GM18870 (cell line): ENCODE results near the gene MAP7.
"Not testable (repeated sequence)": the region's sequence is repeated elsewhere in the genome, so short reads cannot be mapped to it uniquely, and the experiment has no call there.

Experiments
- ATAC-seq: cut with Tn5 transposase; IDR thresholded peaks from one replicate; pipeline ENCODE4 v1.9.1; 2021; ENCODE audit warnings: moderate library complexity; ENCODE audit not compliant: unreplicated experiment

Gene MAP7

DNA sequence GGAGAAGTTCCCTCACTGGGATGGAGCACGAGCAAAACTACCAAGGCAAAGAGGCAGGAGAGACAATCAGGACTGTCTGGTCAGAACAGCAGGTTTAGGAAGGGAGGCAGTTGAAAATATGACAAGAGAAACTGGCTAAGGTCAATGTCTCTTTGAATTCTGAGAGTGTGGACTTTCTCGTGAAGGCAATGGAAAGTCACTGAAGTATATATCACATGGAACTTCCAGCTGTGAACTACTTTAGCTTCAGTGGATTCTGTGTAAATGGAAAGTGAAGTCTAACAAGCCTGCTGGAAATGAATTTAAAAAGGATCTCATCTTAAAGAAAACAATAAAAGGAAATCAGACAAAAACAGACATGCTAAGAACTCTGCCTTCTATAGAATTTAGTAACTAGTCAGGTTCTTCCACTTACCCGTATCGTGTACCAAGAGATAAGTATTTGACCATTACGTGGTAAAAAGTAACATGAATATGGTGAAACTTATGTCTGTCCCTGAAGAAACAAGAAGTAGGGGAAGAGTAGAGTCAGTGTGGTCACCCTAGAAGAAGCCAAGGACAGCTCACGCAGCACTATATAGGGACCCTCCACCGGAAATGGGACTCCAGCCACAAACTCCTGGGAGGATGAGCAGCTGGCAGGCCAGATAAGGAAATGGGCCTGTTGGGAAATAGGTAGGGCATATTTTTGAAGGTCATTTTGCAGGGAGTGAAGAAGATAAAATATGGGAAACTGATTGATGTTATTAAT, 123.4 kb downstream of the MAP7 start:
- ATAC-seq, result no peak

DNA sequence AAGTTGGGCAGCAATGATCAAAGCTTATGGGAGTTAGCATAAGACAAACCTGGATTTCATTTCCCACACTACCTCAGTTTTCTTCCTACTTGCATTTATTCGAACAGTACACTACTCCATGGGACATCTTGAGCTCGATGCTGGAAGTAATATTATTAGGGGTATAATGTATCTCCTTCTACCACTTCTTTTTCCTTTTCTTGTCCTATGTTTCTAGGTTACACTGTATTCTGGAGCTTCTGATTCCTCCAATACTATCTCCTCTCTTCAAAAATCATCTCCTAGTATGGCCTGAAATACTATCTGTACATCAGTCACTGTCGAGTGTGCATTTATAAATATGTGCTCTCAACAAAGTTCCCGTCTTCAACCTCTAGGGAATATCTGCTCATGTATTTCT, 124.4 kb downstream of the MAP7 start:
- ATAC-seq, result no peak

DNA sequence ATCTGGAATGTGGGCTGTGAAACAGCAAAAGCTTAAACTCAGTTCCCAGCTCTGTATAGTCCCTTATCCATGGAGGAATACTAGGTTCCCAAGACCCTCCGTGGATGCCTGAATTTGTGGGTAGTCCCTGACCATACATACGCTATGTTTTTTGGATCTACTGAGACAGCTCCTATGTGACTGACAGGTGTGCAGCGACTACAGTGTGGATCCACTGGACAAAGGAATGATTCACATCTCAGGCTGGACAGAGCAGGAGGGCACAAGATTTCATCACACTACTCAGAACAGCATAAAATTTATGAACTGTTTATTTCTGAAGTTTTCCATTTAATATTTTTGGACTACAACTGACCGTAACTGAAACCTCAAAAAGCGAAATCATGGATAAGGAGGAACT, 125.3 kb downstream of the MAP7 start:
- ATAC-seq, result no peak

DNA sequence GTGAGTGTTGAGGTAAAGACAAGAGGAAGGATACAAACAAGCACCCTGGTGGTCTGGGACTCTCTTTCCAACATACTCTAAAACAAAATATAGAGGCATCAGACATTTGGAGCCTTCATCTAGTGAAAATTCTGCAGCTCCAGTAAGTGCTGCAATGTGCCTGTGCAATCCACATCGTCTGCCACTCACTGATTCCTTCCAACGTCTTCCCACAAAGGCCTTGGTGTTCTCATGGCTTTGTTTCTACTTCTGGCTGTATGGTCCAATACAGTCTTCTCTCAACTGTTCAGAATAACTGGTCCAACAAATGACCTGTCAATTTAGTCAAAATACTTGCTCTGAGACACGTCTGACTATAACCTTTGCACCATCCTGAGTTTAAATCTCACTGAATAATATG, 125.8 kb downstream of the MAP7 start:
- no peak for ATAC-seq

DNA sequence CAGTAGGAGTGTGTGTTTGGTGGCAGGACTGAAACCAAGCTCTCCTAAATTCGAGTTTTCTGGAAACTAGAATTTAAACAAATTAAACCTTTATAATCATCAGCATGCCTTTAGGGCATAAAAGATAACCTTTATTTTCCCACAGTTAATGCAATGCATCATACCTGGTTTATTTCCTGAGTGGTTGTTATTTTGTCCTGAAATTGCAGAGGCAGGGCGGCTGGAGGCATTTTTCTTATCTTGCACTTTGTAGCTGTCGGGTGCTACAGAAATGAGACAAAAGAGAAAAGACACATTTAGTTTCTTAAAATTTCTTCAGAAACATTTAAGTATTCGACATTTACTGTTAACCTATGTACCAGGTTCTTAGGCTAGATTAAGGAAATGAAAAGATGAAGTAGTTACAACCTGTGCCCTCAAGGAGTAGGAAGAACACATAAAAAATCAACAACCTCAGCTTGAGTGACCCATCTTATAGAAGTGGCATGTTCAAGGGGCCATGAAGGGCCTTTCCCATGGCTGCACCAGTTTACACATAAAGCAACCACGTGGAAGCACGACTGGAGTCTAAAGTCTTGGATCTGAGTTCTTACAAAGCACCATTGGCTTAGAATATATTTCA, 128.6 kb downstream of the MAP7 start:
- no peak for ATAC-seq

DNA sequence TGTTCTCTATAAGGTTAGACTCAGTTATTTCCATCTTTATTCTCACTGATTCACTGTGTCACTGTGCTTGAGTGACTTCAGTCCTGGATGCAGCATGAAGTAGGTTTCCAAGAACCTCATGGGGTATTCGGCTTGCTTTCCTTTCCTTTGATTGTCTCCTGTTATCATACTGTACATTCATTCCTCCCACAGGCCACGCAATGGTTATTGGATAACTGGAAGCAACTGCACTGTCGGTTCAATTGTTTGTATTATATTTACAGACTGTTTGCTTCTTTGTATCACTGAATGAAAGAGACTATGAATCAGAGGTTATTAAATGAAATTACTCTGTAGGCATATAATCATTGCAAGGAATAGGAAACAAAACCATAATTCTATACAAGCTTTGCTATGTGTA, 129.4 kb downstream of the MAP7 start:
- no peak for ATAC-seq

DNA sequence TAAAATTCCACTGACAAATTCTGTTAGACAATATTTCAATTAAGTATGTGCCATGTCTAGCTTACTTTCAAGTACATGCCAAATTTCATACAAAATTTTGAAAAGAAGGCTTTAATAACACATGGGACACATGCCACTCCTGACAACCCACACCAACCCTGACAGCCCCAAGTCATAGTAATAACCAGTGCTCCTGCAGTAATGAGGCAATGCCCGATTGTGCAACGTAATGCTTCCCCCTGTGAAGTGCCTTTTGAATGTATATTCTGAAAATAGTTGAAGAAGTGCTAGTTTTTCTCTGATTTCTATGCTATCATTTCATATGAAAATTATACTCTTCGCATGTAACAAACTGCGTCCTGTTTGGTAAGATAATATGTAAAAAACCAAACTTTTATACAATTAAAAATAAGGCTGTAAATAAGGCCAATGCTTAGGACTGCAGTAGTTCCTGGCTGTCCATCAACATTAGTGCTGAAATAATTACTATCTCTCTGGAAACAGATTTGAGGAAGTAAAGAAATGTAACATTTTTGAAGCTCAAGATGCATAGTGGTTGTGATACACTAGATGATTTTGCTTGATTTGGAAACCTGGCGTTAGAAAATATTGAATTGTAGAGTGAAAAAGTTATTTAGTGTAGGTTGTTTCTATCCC, 134.7 kb downstream of the MAP7 start:
- no peak for ATAC-seq

DNA sequence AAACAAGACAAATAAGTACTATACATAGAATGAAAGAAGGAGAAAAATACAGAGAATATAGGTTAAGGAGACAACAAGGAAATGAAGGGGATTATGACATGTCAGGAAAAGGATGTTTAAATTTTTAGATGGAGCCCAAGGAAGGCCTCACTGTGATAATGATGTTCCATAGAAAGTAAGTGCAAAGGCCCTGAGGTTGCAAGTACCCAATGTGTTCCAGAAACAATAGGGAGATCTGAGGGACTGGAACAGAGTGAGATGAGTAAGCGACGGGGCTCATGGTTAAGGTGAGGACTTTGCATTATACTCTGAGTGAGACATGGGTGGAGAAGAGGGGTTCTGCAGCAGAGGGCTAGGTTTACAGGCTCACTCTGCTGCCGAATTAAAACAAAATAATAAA, 137.8 kb downstream of the MAP7 start:
- ATAC-seq, result no peak

DNA sequence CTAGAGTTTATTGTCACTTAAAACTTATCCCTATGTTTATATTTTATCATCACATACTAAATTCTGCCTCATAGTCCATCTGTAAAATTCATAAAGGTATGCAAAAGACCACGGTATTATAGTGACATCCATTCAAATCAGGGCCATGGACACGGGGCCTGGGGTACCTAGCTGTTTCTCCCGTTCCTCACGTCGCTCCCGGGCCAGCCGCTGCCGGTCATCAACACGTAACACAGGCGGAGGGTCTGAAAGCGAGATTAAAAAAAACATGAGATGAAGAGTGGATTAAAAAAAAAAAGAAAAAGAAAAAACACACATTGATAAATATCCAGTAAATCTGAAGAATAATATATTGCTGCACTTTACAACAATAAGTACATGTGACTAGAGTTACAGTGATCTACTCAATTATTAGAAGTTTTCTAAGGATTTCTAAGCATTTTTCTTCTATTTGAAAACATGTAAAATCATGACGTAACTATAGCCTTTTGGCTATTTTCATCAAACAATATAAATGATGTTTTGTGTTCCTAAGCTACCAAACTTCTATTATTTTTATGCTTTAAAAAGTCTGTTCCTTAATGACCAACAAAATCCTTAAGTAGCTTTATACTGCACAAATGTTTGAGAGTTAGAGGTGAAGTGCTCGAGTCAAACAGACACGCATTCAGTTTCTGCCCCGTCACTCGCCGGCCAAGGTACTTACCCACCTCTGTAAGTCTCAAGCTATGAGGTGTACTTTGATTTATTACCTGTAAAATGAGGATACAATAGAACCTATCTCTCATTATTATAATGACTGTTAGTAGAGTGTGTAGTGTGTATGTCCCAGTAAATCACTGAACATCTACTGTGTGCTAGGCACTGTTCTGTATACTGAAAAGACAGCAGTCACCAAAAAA, 138.5 kb downstream of the MAP7 start:
- ATAC-seq, result no peak

DNA sequence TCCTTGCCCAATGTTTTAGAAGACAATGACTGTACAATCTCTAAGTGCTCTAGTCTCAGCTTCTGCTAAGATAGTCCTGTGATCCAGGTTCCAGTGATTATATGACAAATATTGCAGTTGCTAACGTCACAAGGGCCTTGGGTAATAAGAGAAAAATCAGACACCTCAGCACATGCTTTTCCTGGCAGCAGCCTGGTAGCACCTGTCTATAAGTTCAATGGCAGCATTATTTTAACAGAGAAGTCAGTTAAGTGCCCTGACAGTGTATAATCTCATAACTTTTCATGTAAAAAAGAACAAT, 139.2 kb downstream of the MAP7 start:
- no peak for ATAC-seq

DNA sequence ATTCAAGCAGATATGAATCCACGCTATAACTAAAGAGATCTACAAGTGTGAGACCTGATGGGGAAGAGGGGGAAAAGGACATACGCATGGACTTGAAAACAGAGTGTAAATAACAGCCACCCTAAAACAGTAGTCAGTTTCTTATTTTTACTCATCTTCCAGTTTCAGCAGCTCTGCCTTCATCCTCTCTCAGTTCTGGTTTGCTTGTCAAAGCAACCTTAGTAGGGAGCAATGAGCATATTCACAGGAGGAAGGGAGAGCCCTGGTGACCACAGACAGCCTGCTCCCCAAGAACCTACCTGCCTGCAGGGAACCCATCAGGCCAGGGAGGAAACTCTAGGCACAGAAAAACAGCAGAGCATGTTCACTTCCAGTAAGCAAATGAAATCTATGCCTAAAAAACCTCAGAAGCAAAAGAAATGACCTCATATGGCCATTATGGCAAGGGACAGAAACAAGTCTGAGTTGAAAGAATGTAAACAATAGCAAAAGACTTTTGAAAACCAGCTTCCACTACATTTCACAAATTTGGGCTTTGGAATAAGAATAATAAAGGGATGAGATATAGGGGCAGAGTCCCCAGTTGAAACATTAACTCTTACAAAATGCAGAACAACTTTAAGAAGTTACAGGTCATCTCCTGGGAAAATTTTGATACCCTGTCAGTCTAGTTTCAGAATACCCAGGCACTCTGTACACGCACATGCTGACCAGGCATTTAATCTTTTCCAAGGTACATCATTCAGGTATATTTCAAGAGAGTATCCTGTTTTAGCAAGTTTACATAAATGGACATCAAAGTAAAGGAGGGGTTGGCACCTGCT, 139.8 kb downstream of the MAP7 start:
- peak; percentile 64 for ATAC-seq

DNA sequence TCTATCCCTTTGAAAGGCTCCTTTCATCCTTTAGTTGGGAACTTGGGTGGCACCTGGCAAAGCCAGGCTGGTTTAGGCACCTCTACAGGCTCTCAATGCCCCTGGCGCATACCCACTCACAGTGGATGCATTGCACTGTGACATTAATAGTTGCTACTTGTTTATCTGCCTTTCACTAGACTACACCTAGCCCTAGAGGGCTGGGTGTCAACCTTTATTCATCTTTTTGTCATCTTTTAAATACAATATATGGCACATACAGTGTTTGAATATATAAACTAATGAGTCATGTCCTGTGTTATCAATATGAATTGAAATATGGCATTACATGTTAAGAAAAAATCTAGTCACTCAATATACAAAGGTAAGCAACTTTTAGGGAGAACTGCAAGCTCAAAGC, 140.6 kb downstream of the MAP7 start:
- no peak for ATAC-seq

DNA sequence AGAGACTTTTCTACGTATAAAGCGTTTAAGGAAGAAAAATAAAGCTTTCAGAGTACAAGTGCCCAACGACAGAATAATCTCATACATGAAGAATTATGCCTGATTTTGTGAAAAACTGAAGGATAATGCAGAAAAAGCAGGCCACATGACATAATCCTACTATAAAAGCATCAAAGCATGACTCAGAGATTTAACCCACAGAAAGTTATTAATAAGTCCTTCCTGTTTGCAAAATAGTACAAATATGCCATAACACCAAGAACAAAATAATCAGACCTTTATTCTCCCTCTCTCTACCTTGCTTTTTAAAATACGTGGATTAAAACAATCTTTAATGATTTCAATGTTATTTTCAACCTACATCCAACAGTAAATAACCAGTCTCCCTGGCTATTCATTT, 142.0 kb downstream of the MAP7 start:
- ATAC-seq, result no peak

DNA sequence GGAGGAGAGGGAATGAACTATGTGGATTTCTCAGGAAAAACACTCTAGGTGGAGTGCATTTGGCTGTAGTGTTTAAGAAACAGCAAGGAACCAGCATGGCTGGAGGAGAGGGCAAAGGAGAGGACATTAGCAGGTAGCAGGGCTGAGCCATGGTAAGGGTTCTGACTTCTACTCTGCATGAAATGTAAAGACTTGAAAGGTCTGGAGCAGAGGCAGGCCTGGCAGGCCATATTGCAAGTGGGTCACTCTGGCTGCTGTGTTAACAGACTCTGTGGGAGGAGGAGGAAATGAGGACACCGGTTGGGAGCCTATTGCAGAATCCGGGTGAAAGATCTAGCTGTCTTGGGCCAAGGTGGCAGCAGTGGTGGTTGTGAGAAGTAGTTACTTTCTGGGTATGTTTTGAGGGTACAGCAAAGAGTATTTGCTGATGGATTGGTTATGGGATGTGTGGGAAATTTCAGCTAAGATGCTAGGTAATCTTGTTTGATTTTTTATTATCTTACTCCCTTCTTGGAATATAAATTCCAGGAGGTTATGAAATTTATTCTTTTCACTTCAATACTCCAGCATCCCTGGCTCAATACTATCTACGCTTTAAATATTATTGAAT, 144.7 kb downstream of the MAP7 start:
- no peak for ATAC-seq

DNA sequence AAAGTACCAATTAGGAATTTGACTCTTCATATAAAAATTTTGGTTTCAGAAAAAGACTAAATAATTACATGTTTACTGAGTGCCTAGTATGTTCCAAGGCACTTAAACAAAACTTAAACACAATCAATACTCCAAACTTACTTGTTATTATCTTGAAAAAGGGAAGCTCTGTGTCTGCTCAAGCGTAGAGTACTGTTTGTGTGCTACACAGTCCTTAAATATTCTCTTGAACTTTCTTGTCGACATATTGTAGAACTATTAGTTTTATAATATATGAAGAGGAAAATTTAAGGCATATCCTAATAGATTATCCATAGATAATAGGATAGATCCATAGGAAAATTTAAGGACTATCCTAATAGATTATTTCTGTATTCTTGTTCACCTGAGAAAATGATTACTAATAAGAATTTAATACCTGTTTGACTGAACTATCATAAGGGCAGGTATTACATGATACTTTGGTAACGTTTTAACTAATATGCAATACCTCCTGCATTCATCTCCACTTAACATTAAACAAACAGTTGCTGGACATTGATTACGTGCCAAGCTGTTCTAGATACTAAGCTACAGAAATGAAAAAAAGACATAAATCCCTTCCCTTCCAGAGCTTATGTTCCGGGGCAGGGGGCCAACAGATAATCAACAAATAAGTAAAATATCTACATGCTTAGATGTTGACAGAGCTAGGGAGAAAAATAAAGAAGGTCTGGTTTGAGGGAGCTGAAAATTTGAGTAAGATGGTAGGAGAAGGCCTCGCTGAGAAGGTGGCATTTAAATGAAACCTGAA, 145.4 kb downstream of the MAP7 start:
- no peak for ATAC-seq

DNA sequence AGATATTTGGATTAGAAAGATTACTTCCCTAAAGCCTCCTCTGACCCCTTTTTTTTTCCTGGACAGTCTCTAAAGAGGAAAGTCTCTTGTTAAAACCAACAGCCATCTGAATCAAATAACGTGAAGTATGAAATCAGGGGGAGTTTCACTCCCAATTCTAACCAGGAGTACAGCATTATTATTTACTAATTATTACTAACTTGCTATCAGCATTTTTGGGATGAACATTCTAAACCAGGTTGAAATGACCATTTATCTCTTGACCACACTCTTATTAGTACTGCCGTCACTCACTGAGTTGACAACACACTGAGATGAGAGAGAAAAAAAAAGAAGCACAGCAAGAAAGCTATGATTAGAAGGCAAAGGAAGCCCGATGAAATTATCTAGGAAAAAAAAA, 146.2 kb downstream of the MAP7 start:
- no peak for ATAC-seq

DNA sequence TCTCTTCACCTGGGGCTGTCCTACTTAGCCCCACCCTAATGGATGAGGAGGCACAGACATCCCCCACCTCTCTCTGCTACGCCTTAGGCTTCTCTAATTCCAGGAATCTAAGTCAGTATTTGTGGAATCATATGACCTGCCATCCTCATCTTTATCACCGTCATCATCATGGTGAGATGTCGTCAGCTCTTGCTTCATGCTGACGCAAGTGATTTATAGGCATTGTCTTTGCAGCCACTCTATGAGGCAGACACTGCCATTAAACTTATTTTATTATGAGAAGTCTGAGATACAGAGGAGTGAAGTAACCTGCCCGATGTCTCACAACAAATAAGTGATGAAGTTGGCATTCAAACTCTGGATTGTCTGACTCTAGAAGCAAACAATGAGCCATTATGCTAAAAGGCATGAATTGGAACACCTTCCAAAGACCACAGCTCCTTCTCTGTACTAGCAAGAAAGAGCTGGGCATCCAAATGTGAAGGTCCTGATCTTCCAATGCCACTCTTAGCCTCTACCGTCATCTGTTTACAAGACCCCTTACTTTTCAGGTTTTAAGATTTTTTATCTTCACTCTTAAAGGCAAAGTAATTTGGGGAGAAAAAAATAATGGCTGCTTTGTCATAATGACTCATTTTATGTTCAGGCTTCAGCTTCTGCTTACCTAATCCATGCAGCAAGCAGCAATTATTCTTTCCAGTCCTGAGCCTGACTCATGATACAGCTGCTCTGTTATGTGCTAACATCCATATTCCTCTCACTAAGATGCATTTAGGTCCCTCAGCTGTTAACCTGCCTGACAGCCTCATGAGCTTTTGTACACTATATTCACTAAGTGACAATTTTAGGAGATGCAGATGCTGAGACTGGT, 146.9 kb downstream of the MAP7 start:
- no peak for ATAC-seq

DNA sequence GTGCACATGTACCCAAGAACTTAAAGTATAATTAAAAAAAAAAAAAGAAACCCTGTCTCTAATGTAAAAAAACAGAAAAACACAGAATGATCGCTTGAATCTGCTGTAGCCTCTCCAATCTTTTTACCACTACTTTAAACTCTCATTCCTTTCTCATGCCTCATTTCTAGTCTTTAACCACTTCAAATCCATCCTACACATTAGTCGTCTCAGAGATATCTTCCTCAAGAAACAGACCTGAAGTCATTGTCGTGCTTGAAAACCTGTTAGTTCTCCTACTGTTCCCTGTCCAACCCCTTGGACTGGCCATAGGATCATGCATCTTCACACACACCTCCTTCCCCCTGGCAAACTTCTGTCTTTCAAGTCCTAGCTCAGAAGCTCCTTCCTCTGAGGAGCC, 148.5 kb downstream of the MAP7 start:
- no peak for ATAC-seq

DNA sequence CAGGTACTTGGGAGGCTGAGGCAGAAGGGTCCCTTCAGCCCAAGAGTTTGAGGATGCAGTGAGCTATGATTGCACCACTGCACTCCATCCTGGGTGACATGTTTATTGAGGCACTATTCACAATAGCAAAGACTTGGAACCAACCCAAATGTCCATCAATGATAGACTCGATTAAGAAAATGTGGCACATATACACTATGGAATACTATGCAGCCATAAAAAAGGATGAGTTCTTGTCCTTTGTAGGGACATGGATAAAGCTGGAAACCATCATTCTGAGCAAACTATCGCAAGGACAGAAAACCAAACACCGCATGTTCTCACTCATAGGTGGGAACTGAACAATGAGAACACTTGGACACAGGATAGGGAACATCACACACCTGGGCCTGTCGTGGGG, 149.0 kb downstream of the MAP7 start:
- not testable (repeated sequence) for ATAC-seq
